G401.6 (cell line): ENCODE results near the gene ZDHHC11B.
"Not testable (repeated sequence)": the region's sequence is repeated elsewhere in the genome, so short reads cannot be mapped to it uniquely, and the experiment has no call there.

Source experiments
- FAIRE-seq: peaks from 2 replicates; lab custom pipeline; 2012; peaks lifted over from hg19 to GRCh38; lab: Jason Lieb, UNC

The ZDHHC11B gene

GRCh38 chr5:784428-785177 lies at the start of gene ZDHHC11B:
Gene ZDHHC11B (minus strand): TSS chr5:784729. CDS start chr5:766919, 17,810 bp downstream.
- not testable (repeated sequence) for FAIRE-seq

- not testable (repeated sequence) for FAIRE-seq
Observed at GRCh38 chr5:834013-834412, 49.5 kb upstream of the ZDHHC11B start.

GRCh38 chr5:828194-828593 lies 43.7 kb upstream of the ZDHHC11B start:
- FAIRE-seq: not testable (repeated sequence)

- FAIRE-seq: not testable (repeated sequence)
Observed at GRCh38 chr5:825544-825943, 41.0 kb upstream of the ZDHHC11B start.

- no peak for FAIRE-seq
Observed at GRCh38 chr5:821504-821903, 37.0 kb upstream of the ZDHHC11B start.

GRCh38 chr5:820245-820644 lies 35.7 kb upstream of the ZDHHC11B start:
- no peak for FAIRE-seq

GRCh38 chr5:819078-819477 lies 34.5 kb upstream of the ZDHHC11B start:
- no peak for FAIRE-seq

- no peak for FAIRE-seq
Observed at GRCh38 chr5:816176-816575, 31.6 kb upstream of the ZDHHC11B start.

- FAIRE-seq: no peak
Observed at GRCh38 chr5:815449-815848, 30.9 kb upstream of the ZDHHC11B start.

- FAIRE-seq: not testable (repeated sequence)
Observed at GRCh38 chr5:813575-813974, 29.0 kb upstream of the ZDHHC11B start.

- not testable (repeated sequence) for FAIRE-seq
Observed at GRCh38 chr5:811384-811783, 26.9 kb upstream of the ZDHHC11B start.

- FAIRE-seq: not testable (repeated sequence)
Observed at GRCh38 chr5:807719-808514, 23.4 kb upstream of the ZDHHC11B start.

GRCh38 chr5:801472-801871 lies 16.9 kb upstream of the ZDHHC11B start:
- no peak for FAIRE-seq

- FAIRE-seq: not testable (repeated sequence)
Observed at GRCh38 chr5:801055-801454, 16.5 kb upstream of the ZDHHC11B start.

GRCh38 chr5:798505-799138 lies 14.1 kb upstream of the ZDHHC11B start:
- FAIRE-seq: not testable (repeated sequence)

- FAIRE-seq: not testable (repeated sequence)
Observed at GRCh38 chr5:797986-798385, 13.5 kb upstream of the ZDHHC11B start.

- FAIRE-seq: not testable (repeated sequence)
Observed at GRCh38 chr5:795873-796272, 11.3 kb upstream of the ZDHHC11B start.

GRCh38 chr5:794948-795347 lies 10.4 kb upstream of the ZDHHC11B start:
- not testable (repeated sequence) for FAIRE-seq

- not testable (repeated sequence) for FAIRE-seq
Observed at GRCh38 chr5:788703-789102, 4.2 kb upstream of the ZDHHC11B start.

GRCh38 chr5:787857-788233 lies 3.3 kb upstream of the ZDHHC11B start:
- not testable (repeated sequence) for FAIRE-seq

GRCh38 chr5:787224-787856 lies 2.8 kb upstream of the ZDHHC11B start:
- not testable (repeated sequence) for FAIRE-seq

GRCh38 chr5:785181-785705 lies 714 bp upstream of the ZDHHC11B start:
- FAIRE-seq: not testable (repeated sequence)
